GM06990 (cell line): ENCODE data around the gene SPTBN1.

ENCODE experiments used
- DNase-seq: peaks from one replicate; pipeline ENCODE4 v3.0.0-alpha.2; 2011; ENCODE audit not compliant: insufficient read length; ENCODE audit errors: extremely low read depth
- H3K27me3 ChIP-seq: replicated peaks from 2 replicates; pipeline ENCODE4 v1.6.0; 2011; ENCODE audit warnings: low read length; ENCODE audit not compliant: control insufficient read depth, insufficient read depth
- H3K36me3 ChIP-seq: 2 replicates; pipeline ENCODE4 v1.5.1; 2011; ENCODE audit warnings: low read length; ENCODE audit not compliant: control insufficient read depth, insufficient read depth
- H3K4me3 ChIP-seq: replicated peaks from 2 replicates; pipeline ENCODE4 v1.5.1; 2011; ENCODE audit warnings: low read depth, mild to moderate bottlenecking, control low read depth, low read length
- TF ChIP-seq, protein P1 (sequence below): IDR thresholded peaks from 2 replicates; pipeline ENCODE4 v1.5.1; 2011; ENCODE audit warnings: low read length, control low read depth, mild to moderate bottlenecking, inconsistent platforms; ENCODE audit not compliant: insufficient read depth, poor library complexity, severe bottlenecking

SPTBN1 gene

DNA sequence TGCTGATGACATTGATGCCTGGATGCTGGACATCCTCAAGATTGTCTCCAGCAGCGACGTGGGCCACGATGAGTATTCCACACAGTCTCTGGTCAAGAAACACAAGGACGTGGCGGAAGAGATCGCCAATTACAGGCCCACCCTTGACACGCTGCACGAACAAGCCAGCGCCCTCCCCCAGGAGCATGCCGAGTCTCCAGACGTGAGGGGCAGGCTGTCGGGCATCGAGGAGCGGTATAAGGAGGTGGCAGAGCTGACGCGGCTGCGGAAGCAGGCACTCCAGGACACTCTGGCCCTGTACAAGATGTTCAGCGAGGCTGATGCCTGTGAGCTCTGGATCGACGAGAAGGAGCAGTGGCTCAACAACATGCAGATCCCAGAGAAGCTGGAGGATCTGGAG is 173.3 kb downstream of the SPTBN1 start:
- Histone ChIP-seq H3K36me3 (peaks cover 53% of the 10 kb centered on the region), H3K27me3 (no peaks in the 10 kb centered on the region), H3K4me3 (no peak overlapping the region)
- TF ChIP-seq, protein P1, sequence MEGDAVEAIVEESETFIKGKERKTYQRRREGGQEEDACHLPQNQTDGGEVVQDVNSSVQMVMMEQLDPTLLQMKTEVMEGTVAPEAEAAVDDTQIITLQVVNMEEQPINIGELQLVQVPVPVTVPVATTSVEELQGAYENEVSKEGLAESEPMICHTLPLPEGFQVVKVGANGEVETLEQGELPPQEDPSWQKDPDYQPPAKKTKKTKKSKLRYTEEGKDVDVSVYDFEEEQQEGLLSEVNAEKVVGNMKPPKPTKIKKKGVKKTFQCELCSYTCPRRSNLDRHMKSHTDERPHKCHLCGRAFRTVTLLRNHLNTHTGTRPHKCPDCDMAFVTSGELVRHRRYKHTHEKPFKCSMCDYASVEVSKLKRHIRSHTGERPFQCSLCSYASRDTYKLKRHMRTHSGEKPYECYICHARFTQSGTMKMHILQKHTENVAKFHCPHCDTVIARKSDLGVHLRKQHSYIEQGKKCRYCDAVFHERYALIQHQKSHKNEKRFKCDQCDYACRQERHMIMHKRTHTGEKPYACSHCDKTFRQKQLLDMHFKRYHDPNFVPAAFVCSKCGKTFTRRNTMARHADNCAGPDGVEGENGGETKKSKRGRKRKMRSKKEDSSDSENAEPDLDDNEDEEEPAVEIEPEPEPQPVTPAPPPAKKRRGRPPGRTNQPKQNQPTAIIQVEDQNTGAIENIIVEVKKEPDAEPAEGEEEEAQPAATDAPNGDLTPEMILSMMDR, result no peak
- no peak for DNase-seq

DNA sequence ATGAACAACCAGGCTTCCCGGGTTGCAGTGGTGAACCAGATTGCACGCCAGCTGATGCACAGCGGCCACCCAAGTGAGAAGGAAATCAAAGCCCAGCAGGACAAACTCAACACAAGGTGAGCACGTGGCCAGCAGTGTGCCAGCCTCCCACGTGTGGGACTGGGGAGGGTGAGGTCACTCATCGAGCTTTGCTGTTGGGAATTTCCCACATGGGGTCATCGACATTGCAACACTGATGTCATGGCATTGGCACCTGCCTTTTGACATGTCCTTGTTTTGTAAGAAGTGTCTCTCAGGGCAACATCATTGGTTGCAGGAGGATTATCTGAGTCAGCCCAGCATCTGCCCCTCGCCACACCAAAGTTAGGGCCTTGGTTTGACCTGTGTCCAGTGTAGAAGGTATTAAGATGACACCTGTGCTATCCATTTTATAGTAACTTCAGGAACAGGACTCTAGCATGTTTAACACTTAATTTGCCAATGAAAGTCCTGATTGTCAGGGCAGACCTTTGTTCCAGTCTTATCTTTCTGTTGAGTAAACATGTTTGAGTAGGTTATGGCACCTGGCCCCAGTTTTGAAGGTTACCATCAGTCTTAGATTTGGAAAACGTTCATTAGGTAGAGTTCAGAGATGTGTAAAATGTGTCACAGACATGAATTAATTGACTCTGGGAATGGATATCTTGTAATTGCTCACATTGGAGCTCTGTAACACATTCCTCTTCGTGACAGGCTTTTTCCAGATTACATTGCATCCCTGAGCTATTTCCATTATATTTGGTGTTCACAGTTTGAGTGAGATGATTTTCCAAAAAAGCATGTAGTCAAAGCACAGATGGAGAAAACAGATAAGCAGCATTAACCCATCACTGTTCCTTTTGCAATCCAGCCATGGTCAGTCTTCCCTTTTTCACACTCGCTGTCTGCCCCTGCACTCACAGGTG is 174.1 kb downstream of the SPTBN1 start:
- no peaks in the 10 kb centered on the region for H3K27me3 ChIP-seq
- peaks cover 49% of the 10 kb centered on the region for H3K36me3 ChIP-seq
- TF ChIP-seq, protein P1, result no peak
- no peak overlapping the region for H3K4me3 ChIP-seq
- no peak for DNase-seq

DNA sequence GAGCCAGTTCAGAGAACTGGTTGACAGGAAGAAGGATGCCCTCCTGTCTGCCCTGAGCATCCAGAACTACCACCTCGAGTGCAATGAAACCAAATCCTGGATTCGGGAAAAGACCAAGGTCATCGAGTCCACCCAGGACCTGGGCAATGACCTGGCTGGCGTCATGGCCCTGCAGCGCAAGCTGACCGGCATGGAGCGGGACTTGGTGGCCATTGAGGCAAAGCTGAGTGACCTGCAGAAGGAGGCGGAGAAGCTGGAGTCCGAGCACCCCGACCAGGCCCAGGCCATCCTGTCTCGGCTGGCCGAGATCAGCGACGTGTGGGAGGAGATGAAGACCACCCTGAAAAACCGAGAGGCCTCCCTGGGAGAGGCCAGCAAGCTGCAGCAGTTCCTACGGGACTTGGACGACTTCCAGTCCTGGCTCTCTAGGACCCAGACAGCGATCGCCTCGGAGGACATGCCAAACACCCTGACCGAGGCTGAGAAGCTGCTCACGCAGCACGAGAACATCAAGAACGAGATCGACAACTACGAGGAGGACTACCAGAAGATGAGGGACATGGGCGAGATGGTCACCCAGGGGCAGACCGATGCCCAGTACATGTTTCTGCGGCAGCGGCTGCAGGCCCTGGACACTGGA is 174.9 kb downstream of the SPTBN1 start:
- no peak overlapping the region for H3K4me3 ChIP-seq
- H3K27me3 ChIP-seq, result no peaks in the 10 kb centered on the region
- TF ChIP-seq, protein P1, result no peak
- peaks cover 48% of the 10 kb centered on the region for H3K36me3 ChIP-seq
- DNase-seq, result no peak

DNA sequence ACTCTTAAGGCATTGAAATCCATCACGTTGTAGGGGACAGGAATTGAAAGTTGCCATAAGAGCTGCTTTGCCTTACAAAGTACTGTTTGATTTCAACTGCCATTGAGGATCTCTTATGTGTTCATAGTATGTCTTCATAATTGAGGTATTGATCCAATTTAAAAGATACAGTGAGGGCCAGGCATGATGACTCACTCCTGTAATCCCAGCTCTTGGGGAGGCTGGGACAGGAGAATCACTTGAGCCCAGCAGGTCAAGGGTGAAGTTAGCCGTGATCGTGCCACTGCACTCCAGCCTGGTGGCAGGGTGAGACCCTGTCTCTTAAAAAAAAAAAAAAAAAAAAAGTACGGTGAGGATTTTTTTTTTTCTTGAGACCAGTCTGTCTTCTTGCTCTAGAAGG is 175.6 kb downstream of the SPTBN1 start:
- H3K27me3 ChIP-seq, result no peaks in the 10 kb centered on the region
- H3K36me3 ChIP-seq, result peaks cover 47% of the 10 kb centered on the region
- TF ChIP-seq, protein P1, result no peak
- DNase-seq, result no peak
- H3K4me3 ChIP-seq, result no peak overlapping the region

DNA sequence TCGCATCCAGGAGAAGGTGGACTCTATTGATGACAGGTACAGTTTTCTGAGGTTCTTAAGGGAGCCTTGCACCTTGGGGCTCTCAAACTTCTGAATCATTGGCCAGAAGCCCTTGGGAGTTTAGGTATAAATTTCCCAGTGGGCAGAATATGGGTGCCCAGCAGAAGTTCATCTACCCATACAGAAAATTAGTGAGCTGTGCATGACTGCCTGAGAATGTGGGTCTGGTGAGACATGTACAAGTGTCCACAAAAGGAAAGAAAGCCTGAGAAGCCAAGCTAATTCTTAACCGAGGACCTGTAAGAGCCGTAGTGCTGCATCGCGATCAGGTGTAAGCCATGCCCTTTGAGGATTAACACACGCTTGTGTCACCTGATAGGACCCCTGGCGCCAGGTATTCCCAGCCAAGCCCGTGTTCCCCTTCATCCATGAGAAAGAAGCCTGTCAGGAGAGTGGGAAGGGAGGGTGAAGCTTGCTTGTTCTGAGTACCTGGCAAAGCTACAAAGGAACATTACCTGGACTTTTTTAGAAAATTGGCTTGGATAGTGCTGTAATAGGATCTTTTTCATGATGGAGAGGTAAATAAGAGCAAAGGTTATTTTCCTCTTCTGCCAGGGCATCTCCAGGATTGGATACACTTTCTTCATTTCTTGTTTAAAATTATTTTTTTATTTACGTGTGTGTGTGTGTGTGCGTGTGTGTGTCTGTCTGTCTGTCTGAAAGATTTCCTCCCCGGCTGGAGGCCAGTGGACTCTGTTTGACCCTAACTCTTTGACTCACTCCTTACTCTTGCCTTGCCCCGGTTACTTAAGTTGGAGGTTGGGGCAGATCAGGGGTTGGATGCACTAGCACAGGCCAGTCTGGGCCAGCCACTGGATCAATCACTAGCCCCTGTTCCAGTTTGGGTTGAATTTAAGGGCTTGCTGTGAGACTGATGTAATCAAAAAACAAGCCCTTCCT is 176.9 kb downstream of the SPTBN1 start:
- Histone ChIP-seq H3K4me3 (no peak overlapping the region), H3K36me3 (peaks cover 46% of the 10 kb centered on the region), H3K27me3 (no peaks in the 10 kb centered on the region)
- DNase-seq, result no peak
- TF ChIP-seq, protein P1, result no peak
